DMS 273 (cell line): ENCODE data around the gene SFI1.
"Not testable (repeated sequence)": the region's sequence is repeated elsewhere in the genome, so short reads cannot be mapped to it uniquely, and the experiment has no call there.

Source experiments
- DNase-seq: peaks from one replicate; lab custom pipeline; 2025; ENCODE audit not compliant: unreplicated experiment; lab: John Stamatoyannopoulos, UW

SFI1 gene

GRCh38 chr22:31540166-31540565, 43.8 kb downstream of the SFI1 start:
- not testable (repeated sequence) for DNase-seq

GRCh38 chr22:31540966-31541365, 44.6 kb downstream of the SFI1 start:
- no peak for DNase-seq

GRCh38 chr22:31544481-31545480, 48.4 kb downstream of the SFI1 start:
- DNase-seq: no peak

DNA sequence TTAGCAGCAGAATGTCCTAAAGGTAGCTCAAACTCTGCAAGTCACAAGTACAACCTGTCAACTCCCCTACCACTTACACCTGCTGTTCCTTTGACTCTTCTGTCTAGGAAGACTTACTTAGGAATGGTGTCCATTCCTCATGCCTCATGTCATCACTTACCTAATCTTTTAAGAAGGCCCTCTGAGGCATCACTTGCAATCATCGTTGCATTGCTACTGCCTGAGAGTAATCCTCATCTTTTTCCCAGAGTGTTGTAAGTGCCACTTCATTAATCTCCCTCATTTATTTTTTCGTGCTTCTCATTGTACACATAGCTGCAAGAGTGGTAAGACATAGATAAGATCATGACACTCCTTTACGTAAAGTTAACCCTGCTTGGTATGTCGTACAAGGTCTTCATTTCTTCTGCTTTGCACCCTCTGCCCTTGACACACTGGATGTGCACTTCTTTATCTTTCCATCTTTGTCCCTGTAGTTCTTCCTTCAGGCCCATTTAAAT, 54.6 kb downstream of the SFI1 start:
- DNase-seq: no peak

GRCh38 chr22:31556627-31557203, 60.4 kb downstream of the SFI1 start:
- peak; percentile 54 for DNase-seq

DNA sequence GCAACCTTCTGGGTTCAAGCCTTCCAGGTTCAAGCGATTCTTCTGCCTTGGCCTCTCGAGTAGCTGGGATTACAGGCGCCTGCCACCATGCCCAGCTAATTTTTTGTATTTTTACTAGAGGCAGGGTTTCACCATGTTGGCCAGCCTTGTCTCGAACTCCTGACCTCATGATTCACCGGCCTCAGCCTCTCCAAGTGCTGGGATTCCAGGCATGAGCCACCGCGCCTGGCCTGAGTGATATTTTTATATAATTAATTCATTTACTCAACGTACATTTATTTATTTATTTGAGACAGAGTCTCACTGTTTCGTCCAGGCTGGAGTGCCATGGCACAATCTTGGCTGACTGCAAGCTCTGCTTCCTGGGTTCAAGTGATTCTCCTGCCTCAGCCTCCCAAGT, 62.2 kb downstream of the SFI1 start:
- not testable (repeated sequence) for DNase-seq

DNA sequence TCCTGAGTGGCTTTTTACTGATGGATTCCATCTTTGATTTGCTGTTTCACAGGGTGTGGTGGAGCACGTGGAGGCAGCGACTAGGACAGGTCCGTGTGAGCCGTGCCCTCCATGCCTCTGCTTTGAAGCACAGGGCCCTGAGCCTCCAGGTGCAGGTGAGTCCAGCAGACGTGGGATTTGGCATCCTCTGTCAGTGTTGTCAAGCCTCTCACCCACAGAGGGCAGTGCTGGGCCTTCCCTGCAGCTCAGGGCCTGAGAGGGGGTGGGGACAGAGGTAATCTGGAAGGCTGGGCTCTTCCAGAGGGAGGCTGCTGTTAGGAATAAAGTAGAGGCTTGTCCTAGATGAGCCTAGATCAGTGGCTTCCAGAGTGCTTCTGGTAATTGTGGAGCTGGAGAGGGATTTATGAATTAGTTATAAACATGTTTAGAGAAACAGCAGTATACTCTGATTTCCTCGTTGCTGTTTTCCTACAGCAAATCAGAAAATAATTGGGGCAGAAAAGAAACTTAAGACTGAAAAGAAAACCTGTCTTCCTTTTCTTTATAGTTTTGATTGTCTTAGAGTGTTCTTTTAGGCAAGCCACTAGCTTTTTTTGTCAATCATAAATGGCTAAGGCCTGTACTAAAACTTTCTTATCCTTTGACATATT, 65.0 kb downstream of the SFI1 start:
- DNase-seq: peak; percentile 85

DNA sequence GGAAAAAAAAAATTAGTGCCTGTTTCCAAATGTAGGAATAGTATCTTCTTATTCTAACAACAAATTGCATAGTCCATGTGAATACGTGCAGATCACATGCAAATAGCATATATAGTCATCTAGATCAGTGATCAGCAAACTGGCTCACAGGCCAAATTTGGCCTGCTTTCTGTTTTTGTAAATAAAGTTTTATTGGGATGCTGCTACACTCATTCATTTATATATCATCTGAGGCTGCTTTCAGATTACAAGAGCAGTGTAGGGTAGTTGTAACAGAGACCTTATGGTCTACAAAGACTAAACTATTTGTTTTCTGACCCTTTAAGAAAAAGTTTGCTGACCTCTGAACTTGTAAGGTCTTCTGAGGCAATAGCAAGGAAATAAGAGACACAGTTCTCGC, 65.6 kb downstream of the SFI1 start:
- DNase-seq: no peak

- DNase-seq: no peak
Measured at GRCh38 chr22:31566484-31566883, 70.1 kb downstream of the SFI1 start.

DNA sequence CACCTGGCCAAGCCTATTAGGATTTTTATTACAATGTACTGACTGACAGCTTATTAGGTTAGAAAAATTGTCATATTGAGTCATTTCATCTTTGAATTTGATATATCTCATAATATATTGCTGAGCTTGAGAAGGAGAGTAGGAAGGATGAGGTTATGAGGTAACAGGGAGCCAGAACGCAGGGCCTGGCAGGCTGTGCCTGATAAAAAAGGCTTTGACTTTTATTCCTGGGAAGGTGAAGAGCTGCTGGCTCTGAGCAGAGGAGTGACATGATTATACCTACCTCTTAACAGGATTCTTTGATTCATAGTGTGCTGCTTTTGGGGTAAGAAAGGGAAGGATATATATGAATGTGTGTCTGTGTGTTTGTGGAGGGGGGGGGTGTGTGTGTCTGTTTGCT, 70.9 kb downstream of the SFI1 start:
- no peak for DNase-seq

DNA sequence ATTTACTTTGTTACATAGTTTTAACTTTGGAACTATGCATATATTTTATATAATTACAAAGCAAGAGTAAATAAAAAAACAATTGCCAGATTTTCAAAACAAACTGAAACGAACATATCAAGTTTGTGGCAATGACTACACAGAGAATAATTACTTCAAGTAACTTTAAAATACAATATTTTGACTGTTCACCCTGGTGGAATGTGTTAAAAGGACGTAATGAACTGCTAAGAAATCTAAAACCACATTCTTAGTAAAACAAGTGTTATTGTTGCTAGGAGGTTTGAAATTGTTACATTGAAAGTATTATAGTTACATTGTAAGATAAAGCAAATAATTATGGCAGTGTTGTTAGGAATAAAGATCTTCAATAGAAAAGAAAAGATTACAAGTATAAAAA, 71.4 kb downstream of the SFI1 start:
- DNase-seq: no peak

DNA sequence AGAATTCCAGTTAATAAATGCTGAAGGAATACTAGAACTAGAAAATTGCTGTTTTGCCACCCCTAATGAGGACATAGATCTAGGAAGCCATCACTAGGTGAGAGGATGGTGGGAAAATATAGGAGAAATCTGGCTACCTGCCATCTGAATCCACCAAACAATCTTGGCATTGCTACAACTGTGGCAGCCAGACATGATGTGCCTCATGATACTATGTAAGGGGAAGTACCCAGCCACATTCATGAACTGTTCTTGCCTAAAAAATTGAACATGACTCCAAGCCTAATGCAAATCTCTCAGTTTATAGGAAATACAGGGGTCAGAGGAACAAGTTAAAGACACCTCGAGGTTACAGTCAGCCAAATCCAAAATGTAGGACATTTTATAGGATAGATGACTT, 72.8 kb downstream of the SFI1 start:
- peak; percentile 38 for DNase-seq

GRCh38 chr22:31572939-31573338, 76.6 kb downstream of the SFI1 start:
- DNase-seq: no peak

GRCh38 chr22:31574055-31574670, 77.8 kb downstream of the SFI1 start:
- no peak for DNase-seq

DNA sequence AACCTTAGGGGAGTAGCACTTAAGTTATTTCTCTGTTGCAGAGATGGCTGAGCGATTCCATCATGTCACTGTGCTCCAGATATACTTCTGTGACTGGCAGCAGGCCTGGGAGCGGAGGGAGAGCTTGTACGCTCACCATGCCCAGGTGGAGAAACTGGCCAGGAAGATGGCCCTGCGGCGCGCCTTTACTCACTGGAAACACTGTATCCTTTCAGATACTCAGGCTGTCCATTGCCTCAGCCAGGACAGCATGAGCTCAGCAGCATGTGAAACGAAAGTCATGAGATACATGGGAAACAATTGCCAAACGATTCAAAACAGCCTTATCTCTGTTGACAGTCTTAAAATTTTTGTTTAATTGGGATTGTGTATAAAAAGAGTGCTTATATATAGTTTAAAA, 78.9 kb downstream of the SFI1 start:
- no peak for DNase-seq

DNA sequence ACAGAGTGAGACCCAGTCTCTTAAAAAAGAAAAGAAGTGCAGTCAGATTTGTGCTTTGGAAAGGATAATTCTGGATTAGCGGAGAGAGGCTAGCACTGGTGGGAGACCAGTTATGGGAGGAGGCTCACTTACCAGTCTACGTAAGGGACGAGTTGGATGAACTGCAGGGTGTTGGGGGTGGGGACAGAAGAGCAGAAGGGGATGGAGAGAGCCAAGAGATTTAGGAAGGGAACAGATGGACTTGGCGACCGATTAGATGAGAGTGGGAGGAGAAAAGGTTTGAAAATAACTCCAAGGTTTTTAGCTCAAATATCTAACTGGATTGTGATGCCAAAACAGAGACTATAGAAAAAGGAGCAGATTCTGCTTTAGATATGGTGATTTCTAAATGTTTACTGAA, 81.4 kb downstream of the SFI1 start:
- peak; percentile 76 for DNase-seq

- peak; percentile 26 for DNase-seq
Measured at GRCh38 chr22:31578171-31578570, 81.8 kb downstream of the SFI1 start.

DNA sequence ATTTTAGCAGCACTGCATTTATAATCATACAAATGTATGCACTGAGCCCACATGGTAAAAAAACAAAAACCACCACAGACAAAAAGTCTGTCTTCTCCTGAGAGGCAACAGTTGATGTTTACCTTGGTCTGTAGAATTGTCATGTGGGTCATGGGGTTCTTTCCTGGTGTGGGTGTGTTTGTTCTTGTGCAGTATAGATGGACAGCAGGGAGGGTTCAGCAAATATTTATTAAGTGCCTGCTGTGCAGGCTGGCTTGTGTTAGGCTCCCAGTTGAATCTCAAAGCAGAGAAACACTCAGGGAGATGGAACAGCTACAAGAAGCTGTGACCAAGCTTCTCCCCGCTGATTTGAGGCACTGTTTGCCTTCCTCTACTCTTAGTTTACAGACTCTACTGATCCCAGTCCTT, 83.5 kb downstream of the SFI1 start:
- peak; percentile 20 for DNase-seq

GRCh38 chr22:31583861-31584485, 87.6 kb downstream of the SFI1 start:
- no peak for DNase-seq

DNA sequence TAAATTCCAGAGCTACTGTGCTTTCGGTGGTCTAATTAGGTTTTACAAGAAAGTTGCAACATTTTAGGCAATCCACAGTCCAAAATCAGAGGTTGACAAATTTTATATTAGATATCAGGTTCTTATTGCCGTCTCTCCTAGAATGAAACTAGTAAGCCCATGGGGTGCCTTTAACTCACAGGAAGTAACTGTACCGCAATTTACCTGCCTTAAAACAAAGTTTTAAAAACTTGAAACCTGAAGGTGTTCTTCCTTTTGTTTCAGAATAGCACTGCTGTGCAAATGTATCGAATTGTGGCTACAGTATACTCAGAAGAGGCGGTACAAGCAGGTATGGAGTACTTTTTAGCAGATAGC, 88.4 kb downstream of the SFI1 start:
- no peak for DNase-seq
